Fibroblast of pulmonary artery (primary cell): ENCODE results near the gene MRPL18.

Experiments used
- DNase-seq: peaks from one replicate; pipeline ENCODE4 v3.0.0-alpha.2; 2010; ENCODE audit warnings: low read depth
- H3K4me3 ChIP-seq: replicated peaks from 2 replicates; pipeline ENCODE4 v1.5.1; 2011; ENCODE audit warnings: low read depth, mild to moderate bottlenecking, control low read depth, low read length, moderate library complexity
- TF ChIP-seq, protein P1 (sequence below): IDR thresholded peaks from 2 replicates; pipeline ENCODE4 v1.5.1; 2011; ENCODE audit warnings: mild to moderate bottlenecking, control low read depth, low read length, inconsistent platforms; ENCODE audit errors: missing control alignments

The MRPL18 gene

DNA sequence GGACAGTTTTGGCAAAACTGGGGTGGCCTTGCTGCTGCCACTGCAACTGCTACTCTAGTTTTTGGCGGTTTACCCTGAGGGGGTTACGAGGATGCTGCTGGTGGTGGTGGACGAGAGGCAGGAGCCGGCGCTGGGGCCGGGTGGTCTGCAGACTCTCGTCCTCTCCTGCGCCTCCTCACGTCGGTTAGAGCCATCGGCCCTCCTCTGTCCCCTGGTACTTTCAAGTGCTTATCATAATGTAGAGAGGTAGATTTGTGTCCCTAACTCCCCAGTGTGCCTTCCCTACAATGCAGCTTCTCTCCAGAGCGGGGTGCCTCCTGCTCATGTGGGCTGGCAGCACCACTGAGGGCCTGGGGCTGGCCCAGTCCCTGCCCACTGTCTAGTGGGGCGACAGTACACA lies 35.7 kb downstream of the MRPL18 start:
- TF ChIP-seq, protein P1, sequence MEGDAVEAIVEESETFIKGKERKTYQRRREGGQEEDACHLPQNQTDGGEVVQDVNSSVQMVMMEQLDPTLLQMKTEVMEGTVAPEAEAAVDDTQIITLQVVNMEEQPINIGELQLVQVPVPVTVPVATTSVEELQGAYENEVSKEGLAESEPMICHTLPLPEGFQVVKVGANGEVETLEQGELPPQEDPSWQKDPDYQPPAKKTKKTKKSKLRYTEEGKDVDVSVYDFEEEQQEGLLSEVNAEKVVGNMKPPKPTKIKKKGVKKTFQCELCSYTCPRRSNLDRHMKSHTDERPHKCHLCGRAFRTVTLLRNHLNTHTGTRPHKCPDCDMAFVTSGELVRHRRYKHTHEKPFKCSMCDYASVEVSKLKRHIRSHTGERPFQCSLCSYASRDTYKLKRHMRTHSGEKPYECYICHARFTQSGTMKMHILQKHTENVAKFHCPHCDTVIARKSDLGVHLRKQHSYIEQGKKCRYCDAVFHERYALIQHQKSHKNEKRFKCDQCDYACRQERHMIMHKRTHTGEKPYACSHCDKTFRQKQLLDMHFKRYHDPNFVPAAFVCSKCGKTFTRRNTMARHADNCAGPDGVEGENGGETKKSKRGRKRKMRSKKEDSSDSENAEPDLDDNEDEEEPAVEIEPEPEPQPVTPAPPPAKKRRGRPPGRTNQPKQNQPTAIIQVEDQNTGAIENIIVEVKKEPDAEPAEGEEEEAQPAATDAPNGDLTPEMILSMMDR, result no peak
- no peak for DNase-seq
- no peak overlapping the region for H3K4me3 ChIP-seq

DNA sequence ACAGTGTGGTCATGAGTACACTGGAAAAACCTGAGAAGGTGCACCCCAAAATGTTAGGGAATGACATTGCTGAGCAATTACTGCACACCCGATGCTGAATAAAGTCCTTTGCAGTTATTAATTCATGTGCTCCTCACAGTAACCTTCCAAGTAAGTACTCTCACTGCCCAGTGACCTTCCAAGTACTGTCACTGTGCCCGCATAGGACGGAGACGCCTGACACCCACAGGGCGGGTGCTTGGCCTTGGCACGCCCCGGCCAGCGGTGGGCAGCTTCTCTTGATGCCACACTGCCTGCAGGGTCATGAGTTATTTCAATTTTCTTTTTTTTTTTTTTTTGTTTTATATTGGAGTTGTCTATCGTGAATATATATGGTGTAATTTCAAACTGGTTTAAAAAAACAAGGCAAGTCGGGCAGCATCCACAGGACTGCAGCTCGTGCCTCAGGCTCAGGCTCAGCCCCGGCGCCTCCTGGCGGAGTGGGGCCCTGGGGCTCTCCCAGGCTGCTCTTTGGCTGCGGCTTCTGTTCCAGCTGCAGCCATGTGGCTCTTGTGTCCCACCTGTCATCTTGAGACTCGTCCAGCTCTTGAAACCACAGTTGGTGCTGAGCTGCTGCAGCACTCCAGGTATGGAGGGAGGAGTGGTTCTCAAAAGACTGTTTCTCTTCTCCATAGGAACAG lies 36.8 kb downstream of the MRPL18 start:
- H3K4me3 ChIP-seq, result no peak overlapping the region
- DNase-seq, result no peak
- TF ChIP-seq, protein P1, result no peak

DNA sequence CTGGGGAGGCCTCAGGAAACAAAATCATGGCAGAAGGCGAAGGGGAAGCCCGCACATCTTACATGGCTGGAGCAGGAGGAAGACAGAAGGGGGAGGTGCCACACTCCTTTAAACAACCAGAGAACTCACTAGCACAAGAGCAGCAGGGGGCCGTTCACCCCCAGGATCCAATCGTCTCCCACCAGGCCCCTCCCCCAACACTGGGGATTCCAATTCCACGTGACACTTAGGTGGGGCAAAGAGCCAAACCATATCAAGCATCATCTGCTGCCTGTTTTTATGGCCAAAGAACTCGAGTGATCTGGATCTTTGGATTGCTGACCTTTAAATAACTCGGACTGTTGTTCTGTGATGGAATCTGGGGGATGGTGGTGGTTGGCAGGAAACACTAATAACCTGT lies 37.8 kb downstream of the MRPL18 start:
- TF ChIP-seq, protein P1, result no peak
- no peak overlapping the region for H3K4me3 ChIP-seq

DNA sequence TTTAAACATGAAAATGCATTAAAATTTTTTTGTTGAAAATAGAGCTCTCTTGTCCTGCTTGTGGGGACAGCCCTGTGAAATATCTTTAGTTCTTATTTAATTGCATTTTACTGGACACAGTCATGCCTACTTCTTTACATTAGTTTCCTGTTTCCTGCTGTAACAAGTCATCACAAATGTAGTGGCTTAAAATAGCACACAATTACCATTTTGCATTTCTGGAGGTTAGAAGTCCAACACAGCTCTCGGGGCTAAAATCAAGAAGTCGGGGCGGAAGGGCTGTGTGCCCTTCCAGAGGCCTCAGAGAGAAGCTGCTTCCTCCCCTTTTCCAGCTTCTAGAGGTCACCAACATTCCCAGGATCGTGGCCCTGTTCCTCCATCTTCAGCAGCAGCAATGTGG lies 39.3 kb downstream of the MRPL18 start:
- no peak for DNase-seq
- TF ChIP-seq, protein P1, result no peak
- H3K4me3 ChIP-seq, result no peak overlapping the region

More for the DNA sequence above, 37.8 kb downstream of the MRPL18 start:
- no peak for DNase-seq

DNA sequence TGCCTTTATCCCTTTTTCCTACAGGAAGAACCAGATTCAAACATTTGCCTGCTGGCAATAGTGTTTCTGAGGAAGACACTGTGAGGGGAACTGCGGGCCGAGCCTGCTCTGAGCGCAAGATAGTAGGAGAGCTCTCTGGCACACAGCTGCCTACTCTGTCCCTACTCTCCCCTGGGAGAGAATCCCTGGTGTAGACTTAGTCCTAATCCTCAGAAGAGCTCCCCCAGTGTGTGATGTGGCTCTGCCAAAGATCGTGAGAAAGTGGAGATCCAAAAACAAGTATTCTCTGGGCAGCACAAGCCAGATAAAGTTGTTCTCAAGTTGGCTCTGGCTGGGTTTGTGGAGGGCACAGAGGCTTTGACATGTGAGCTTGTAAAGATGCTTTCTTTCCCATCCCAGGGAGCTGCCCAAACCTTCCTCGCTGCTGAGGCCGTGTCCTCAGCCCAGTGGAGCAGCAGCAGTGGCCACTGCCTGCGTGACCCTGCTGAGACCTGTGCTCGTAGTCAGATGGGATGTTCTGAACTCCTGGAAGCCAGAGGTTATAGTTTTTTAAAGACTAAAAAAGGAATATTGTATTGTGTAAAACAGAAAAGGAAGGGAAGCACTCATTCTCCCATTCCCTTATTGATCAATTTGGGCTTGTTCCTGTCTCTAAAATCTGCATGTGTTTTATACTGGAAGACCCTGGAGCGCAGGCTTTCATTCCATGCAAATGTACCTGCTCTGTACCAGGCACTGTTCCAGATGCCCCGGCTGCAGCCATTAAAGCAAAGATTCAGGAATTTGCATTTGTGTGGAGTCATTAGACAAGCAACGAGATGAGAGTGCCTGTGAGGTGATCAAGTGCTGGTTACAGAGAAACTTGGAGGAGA lies 40.5 kb downstream of the MRPL18 start:
- TF ChIP-seq, protein P1, result no peak
- no peak overlapping the region for H3K4me3 ChIP-seq
- DNase-seq, result no peak

DNA sequence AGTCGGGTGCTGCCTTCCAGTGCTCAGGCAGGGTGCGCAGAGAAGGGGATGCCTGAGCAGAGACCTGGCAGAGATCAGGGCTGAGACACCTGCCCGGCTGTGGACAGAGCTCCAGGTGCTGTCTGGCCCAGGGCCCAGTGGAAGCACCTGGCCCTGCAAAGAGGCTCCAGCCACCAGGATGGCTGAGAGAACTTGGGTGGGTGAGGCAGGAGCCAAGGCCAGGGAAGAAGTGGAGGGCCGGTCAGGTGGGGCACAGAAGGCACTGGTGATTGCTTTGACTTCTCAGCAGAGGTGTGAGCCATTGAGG lies 41.1 kb downstream of the MRPL18 start:
- H3K4me3 ChIP-seq, result no peak overlapping the region
- TF ChIP-seq, protein P1, result no peak
- DNase-seq, result no peak
